NCI-H345 (cell line): ENCODE measurements around the gene FAM89B.
A peak's percentile ranks its signal among the peaks of the same experiment; 100 is the strongest.

Experiments used
- DNase-seq: peaks from one replicate; lab custom pipeline; 2025; lab: John Stamatoyannopoulos, UW

FAM89B gene

GRCh38 chr11:65538915-65539743 lies 33.2 kb upstream of the FAM89B start:
- DNase-seq = no peak

GRCh38 chr11:65539744-65540289 lies 32.5 kb upstream of the FAM89B start:
- DNase-seq = no peak

- DNase-seq = peak; percentile 75
These were observed 31.8 kb upstream of the FAM89B start for GRCh38 chr11:65540290-65541092.

- no peak for DNase-seq
These were observed 31.0 kb upstream of the FAM89B start for GRCh38 chr11:65541093-65541982.

GRCh38 chr11:65542738-65543390 lies 29.5 kb upstream of the FAM89B start:
- DNase-seq = no peak

- no peak for DNase-seq
These were observed 26.5 kb upstream of the FAM89B start for GRCh38 chr11:65545853-65546216.

GRCh38 chr11:65546217-65546958 lies 25.9 kb upstream of the FAM89B start:
- DNase-seq = peak; percentile 94

GRCh38 chr11:65547446-65548125 lies 24.8 kb upstream of the FAM89B start:
- no peak for DNase-seq

GRCh38 chr11:65548395-65548794 lies 23.9 kb upstream of the FAM89B start:
- no peak for DNase-seq

- DNase-seq = no peak
These were observed 23.2 kb upstream of the FAM89B start for GRCh38 chr11:65549096-65549495.

- peak; percentile 76 for DNase-seq
These were observed 20.6 kb upstream of the FAM89B start for GRCh38 chr11:65551572-65552387.

GRCh38 chr11:65552388-65552951 lies 19.9 kb upstream of the FAM89B start:
- DNase-seq = no peak

GRCh38 chr11:65553301-65554001 lies 18.9 kb upstream of the FAM89B start:
- peak; percentile 64 for DNase-seq

GRCh38 chr11:65554057-65554818 lies 18.1 kb upstream of the FAM89B start:
- no peak for DNase-seq

GRCh38 chr11:65554842-65555430 lies 17.4 kb upstream of the FAM89B start:
- no peak for DNase-seq

GRCh38 chr11:65555693-65556231 lies 16.6 kb upstream of the FAM89B start:
- DNase-seq = no peak
